Measurements from ENCODE around the gene LRRC58. TPM values are rescaled to one million over a fixed set of nuclear protein-coding genes. Genes with fewer than 3 reads are reported as not detected.
A peak's percentile ranks its signal among the peaks of the same experiment; 100 is the strongest.

The LRRC58 gene
- total RNA-seq, 2 experiments from 2014 or later: 21.5 to 22.8 TPM

DNA sequence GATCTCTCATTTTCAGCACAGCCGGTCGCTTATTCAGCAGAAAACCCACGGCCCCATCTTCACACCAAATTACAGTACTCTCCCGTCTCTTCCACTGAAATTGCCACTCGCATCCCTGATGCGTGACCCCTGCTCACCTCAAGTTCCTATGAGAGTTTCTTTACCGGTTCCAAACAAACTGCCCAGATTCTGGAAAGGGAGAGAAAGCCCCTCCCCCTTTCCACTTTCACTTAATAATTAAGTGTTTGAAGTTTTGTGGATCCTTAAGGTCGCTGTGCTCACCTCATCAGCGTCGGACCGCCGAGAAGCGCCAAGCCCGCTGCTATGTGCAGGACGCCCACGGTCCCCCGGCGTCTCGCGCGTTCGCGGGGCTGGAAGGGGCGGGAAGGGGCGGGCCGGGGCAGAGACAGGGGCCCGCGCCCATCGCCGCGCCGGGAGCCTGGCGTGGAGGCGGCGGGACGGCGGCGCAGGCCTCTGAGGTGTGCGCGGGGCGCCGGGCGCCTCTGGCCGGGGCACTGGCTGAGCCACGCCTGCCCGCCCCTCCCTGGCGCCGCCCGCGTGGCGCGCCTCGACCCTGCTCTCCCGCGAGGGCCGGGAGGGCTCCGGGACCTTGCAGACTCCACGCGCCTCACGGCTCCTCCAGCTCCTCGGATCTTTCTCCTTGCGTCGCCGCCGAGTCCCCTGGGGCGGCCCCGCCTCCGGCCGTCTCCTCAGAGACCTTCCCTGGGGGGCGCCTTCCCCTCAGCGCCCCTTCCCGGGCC lies 64.2 kb downstream of the LRRC58 start, which contains the start of gene GPR156:
Gene GPR156, minus strand, starts transcription at position 476 of the 761 bp plus-strand sequence. CDS start 41,124 bp downstream, outside the sequence.
- no peak within 1 kb of the TSS for H3K27ac Mint-ChIP-seq
- H3K27me3 Mint-ChIP-seq: peaks cover 44% of the 10 kb centered on the region
- DNase-seq: no peak
- H3K9me3 Mint-ChIP-seq: peaks cover 3% of the 10 kb centered on the region
- no peaks in the 10 kb centered on the region for H3K4me1 Mint-ChIP-seq
- H3K4me3 Mint-ChIP-seq: peak within 1 kb of the TSS; percentile 43
- no peaks in the 10 kb centered on the region for H3K36me3 Mint-ChIP-seq
- POLR2A ChIA-PET: no interaction called here
- peak; percentile 45 for ATAC-seq (ENCODE audit: low read depth)

DNA sequence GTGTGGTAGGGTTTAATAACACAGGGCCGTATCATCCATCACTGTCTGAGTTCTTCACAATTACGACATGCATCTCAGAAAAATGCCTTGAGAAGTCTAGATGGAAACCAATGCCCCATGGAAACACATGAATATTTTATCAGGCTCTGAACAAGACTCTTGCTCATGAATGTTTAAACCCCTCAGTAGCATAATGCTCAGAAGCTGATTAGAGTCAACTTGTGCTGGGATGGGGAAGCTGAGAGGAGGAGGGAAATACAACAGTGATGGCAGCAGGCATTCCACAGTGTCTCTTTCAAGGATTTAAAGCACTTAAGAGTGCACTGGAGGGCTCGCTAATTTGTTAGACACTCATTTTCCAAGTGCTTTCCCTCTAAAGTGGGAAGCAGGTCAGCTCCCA lies 67.9 kb downstream of the LRRC58 start:
- H3K4me3 Mint-ChIP-seq: no peak overlapping the region
- DNase-seq: no peak
- peaks cover 58% of the 10 kb centered on the region for H3K27me3 Mint-ChIP-seq
- POLR2A ChIA-PET: no interaction called here
- H3K9me3 Mint-ChIP-seq: no peaks in the 10 kb centered on the region
- no peaks in the 10 kb centered on the region for H3K36me3 Mint-ChIP-seq
- H3K27ac Mint-ChIP-seq: no peak overlapping the region
- ATAC-seq (ENCODE audit: low read depth): no peak
- H3K4me1 Mint-ChIP-seq: no peaks in the 10 kb centered on the region

DNA sequence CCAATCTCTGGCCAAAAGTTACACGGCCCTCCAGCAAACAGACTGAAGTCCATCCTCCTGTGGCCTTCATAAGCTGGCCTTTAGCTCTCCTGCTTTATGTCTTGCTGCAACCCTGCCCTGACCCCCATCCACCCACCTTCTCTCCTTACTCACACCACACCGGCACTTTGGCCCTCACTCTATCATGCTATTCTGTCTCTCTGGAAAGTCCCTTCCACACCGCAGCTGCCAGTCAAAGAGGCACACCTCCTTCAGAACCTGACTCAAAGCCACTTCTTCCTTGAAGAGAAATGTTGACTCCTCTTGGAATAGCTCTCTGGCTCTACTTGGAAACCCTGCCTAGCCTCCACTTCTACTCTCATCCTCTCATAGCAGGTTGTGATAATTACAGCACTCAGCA lies 68.6 kb downstream of the LRRC58 start:
- ATAC-seq (ENCODE audit: low read depth) (no peak), DNase-seq (no peak)
- no peaks in the 10 kb centered on the region for H3K36me3 Mint-ChIP-seq
- H3K4me3 Mint-ChIP-seq: no peak overlapping the region
- H3K27ac Mint-ChIP-seq: no peak overlapping the region
- peaks cover 55% of the 10 kb centered on the region for H3K27me3 Mint-ChIP-seq
- H3K4me1 Mint-ChIP-seq: no peaks in the 10 kb centered on the region
- no peaks in the 10 kb centered on the region for H3K9me3 Mint-ChIP-seq
- POLR2A ChIA-PET: no interaction called here

DNA sequence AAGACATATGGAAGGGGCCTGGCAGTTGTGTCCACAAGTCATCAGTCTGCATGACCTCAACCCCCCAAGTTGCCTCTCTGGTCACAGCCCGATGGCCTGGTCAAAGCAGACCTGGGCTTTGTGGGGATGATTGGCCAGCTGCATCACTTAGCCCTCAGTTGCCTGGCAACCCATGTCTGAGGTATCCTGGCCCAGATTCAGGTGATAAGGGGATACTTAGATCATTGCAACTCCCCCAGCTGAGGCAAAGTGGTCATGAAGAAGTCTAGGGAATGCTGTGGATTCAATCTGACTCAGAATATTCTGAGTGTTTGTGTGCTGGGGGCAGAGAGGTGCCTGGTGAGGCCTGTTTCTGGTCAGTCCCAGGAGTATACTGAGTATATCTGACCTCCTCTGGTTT lies 69.1 kb downstream of the LRRC58 start:
- DNase-seq (no peak), ATAC-seq (ENCODE audit: low read depth) (no peak)
- Mint-ChIP-seq H3K27ac (no peak overlapping the region), H3K4me1 (no peaks in the 10 kb centered on the region), H3K36me3 (no peaks in the 10 kb centered on the region), H3K4me3 (no peak overlapping the region), H3K9me3 (no peaks in the 10 kb centered on the region), H3K27me3 (peaks cover 56% of the 10 kb centered on the region)
- POLR2A ChIA-PET: no interaction called here

DNA sequence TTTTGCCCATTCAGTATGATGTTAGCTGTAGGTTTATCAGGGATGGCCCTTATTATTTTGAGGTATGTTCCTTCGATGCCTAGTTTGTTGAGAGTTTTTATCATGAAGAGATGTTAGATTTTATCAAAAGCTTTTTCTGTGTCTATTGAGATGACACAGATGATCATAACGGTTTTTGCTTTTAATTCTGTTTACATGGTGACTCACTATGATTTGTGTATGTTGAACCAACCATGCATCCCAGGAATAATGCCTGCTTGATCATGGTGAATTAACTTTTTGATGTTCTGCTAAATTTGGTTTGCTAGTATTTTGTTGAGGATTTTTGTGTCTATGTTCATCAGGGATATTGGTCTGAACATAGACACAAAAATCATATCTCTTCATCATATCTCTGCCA lies 72.4 kb downstream of the LRRC58 start:
- Mint-ChIP-seq H3K4me1 (no peaks in the 10 kb centered on the region), H3K36me3 (no peaks in the 10 kb centered on the region), H3K27ac (no peak overlapping the region), H3K9me3 (no peaks in the 10 kb centered on the region), H3K4me3 (no peak overlapping the region), H3K27me3 (peaks cover 33% of the 10 kb centered on the region)
- DNase-seq (no peak), ATAC-seq (ENCODE audit: low read depth) (no peak)
- POLR2A ChIA-PET: no interaction called here

DNA sequence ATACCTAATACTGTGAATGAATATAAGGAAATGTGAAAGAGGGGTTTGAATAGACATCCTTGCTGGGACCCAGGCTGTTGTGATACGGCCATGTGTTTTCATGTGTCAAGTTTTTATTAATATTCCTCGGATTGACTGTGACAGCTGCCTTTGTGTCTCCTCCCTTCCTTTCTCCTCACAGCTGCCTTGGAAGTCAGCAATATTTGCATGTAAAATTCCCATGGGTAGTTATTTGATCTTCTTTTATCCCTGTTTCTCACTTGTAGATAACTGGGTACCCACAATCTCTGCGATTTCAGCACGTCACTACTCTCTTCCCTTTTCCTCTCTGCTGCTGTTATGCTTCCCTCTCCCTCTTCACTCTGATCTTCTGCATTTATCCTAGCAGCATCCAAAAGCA lies 73.5 kb downstream of the LRRC58 start:
- no peaks in the 10 kb centered on the region for H3K36me3 Mint-ChIP-seq
- H3K9me3 Mint-ChIP-seq: no peaks in the 10 kb centered on the region
- POLR2A ChIA-PET: no interaction called here
- peaks cover 43% of the 10 kb centered on the region for H3K27me3 Mint-ChIP-seq
- DNase-seq (no peak), ATAC-seq (ENCODE audit: low read depth) (no peak)
- no peak overlapping the region for H3K4me3 Mint-ChIP-seq
- no peaks in the 10 kb centered on the region for H3K4me1 Mint-ChIP-seq
- no peak overlapping the region for H3K27ac Mint-ChIP-seq

DNA sequence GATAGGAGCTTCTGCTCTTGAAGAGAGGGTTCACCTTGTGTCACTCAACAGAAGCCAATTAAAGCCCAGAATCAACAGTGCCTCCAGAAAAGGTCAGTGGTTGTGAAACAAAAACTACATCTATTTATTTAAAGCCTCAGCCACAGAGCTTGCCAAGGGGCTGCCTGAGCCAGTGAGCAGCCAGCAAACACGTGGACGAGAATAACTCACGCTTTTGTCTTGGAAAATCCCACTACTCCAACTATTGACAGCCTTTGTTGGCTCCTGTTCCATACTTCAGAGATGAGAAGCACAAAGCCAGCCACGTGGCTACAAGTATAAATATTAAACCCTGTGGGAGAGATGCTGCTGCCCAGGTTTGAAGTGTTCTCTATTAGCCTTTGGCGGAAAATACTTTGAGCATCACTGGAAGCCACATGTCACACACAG lies 74.4 kb downstream of the LRRC58 start:
- no peak overlapping the region for H3K27ac Mint-ChIP-seq
- H3K36me3 Mint-ChIP-seq: no peaks in the 10 kb centered on the region
- ATAC-seq (ENCODE audit: low read depth): no peak
- POLR2A ChIA-PET: no interaction called here
- no peak for DNase-seq
- peaks cover 44% of the 10 kb centered on the region for H3K27me3 Mint-ChIP-seq
- H3K4me3 Mint-ChIP-seq: no peak overlapping the region
- no peaks in the 10 kb centered on the region for H3K9me3 Mint-ChIP-seq
- H3K4me1 Mint-ChIP-seq: no peaks in the 10 kb centered on the region

Other genes starting within 250 kb of the LRRC58 start
- not detected for gene GPR156, start 64.1 kb downstream of the LRRC58 start, total RNA-seq
- gene FSTL1, start 101.6 kb upstream of the LRRC58 start, total RNA-seq: 1 to 10 TPM in 1 of 2 experiments, under 1 TPM in 1; 0.31 to 1.1 TPM
- 100 to 1,000 TPM; 120 to 121 TPM for gene NDUFB4, start 247.0 kb upstream of the LRRC58 start, total RNA-seq

Data from activated naive CD8-positive, alpha-beta T cell treated with anti-CD3 and anti-CD28 coated beads, Interleukin-2, amount 10 ng/mL, durations not matched to agents 7 days and 5 days (primary cell).